KMS-11 (cell line): Measurements from ENCODE around the gene COLEC12.

Experiments used
- H2AFZ ChIP-seq: fragments of 200-600 bp; sonication (generic); 2 replicates; pipeline ENCODE4 v1.6.1; 2016; ENCODE audit warnings: antibody characterized with exemption, mixed run types, low read depth
- H3K27ac ChIP-seq: fragments of 200-600 bp; sonication (generic); 2 replicates; pipeline ENCODE4 v1.6.1; 2016; ENCODE audit warnings: mild to moderate bottlenecking, mixed run types
- H3K27me3 ChIP-seq: fragments of 200-600 bp; sonication (generic); 2 replicates; pipeline ENCODE4 v1.6.1; 2017; ENCODE audit warnings: mild to moderate bottlenecking, low read depth, mixed run types, moderate library complexity; ENCODE audit not compliant: insufficient read depth
- H3K36me3 ChIP-seq: fragments of 200-600 bp; sonication (generic); 2 replicates; pipeline ENCODE4 v1.6.1; 2017; ENCODE audit warnings: mild to moderate bottlenecking, mixed run types; ENCODE audit not compliant: insufficient read depth
- H3K4me1 ChIP-seq: fragments of 200-600 bp; sonication (generic); 2 replicates; pipeline ENCODE4 v1.6.1; 2016; ENCODE audit warnings: mild to moderate bottlenecking, low read depth, mixed run types; ENCODE audit not compliant: poor library complexity, severe bottlenecking
- H3K4me2 ChIP-seq: fragments of 200-600 bp; sonication (generic); 2 replicates; pipeline ENCODE4 v1.7.0; 2016; ENCODE audit warnings: mild to moderate bottlenecking, mixed run types
- H3K4me3 ChIP-seq: fragments of 200-600 bp; sonication (generic); IDR thresholded peaks from 2 replicates; pipeline ENCODE4 v1.6.1; 2017; ENCODE audit warnings: low read depth, low read length, mixed read lengths; ENCODE audit not compliant: insufficient read depth
- H3K79me2 ChIP-seq: fragments of 200-600 bp; sonication (generic); 2 replicates; pipeline ENCODE4 v1.6.1; 2016; ENCODE audit warnings: low read depth, mixed run types; ENCODE audit not compliant: insufficient read depth
- H3K9ac ChIP-seq: fragments of 200-600 bp; sonication (generic); 2 replicates; pipeline ENCODE4 v1.6.1; 2016; ENCODE audit warnings: mild to moderate bottlenecking, mixed run types
- H4K20me1 ChIP-seq: fragments of 200-600 bp; sonication (generic); 2 replicates; pipeline ENCODE4 v1.6.1; 2016; ENCODE audit warnings: mild to moderate bottlenecking, mixed run types; ENCODE audit not compliant: insufficient read depth
- TF ChIP-seq, protein P1 (sequence below): fragments of 200-600 bp; sonication (generic); conservative IDR thresholded peaks from 2 replicates; pipeline ENCODE4 v1.6.1; 2017; ENCODE audit warnings: low read depth, mild to moderate bottlenecking, antibody characterized with exemption, low read length, moderate library complexity, mixed read lengths

Gene COLEC12

DNA sequence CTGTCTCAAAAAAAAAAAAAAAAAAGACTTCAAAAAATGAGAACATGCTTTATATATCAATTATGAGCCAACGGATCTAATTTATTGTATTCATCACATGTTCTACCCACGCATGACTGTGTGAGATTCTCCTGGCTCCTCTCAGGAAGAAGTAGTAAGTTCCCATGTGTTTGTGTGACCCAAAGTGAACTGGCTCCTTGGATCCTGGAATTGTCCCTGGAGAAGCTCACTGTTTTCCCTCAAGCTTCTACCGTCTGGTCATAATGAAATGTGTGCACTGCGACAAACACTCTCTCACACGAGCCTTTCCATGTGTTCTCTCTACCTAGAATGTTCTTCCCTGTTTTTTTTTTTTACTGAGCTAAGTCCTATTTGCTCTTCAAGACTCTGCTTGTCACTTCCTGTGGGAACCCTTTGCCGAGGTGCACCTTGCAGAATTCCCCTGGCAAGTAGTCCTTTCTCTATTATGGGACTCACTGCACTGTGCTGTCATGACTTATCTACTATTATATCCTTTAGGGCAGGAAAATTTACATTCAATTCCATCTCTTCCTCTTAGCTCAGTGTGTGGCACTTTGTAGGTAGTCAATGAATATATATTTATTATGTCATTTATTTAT lies 149.4 kb downstream of the COLEC12 start:
- Histone ChIP-seq H3K27me3 (no peaks in the 10 kb centered on the region), H3K4me2 (no peak overlapping the region), H3K36me3 (no peaks in the 10 kb centered on the region), H3K27ac (no peak overlapping the region), H4K20me1 (no peaks in the 10 kb centered on the region), H3K4me1 (no peaks in the 10 kb centered on the region), H2AFZ (no peak overlapping the region), H3K9ac (no peak overlapping the region), H3K79me2 (no peaks in the 10 kb centered on the region), H3K4me3 (no peak overlapping the region)
- TF ChIP-seq, protein P1, sequence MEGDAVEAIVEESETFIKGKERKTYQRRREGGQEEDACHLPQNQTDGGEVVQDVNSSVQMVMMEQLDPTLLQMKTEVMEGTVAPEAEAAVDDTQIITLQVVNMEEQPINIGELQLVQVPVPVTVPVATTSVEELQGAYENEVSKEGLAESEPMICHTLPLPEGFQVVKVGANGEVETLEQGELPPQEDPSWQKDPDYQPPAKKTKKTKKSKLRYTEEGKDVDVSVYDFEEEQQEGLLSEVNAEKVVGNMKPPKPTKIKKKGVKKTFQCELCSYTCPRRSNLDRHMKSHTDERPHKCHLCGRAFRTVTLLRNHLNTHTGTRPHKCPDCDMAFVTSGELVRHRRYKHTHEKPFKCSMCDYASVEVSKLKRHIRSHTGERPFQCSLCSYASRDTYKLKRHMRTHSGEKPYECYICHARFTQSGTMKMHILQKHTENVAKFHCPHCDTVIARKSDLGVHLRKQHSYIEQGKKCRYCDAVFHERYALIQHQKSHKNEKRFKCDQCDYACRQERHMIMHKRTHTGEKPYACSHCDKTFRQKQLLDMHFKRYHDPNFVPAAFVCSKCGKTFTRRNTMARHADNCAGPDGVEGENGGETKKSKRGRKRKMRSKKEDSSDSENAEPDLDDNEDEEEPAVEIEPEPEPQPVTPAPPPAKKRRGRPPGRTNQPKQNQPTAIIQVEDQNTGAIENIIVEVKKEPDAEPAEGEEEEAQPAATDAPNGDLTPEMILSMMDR, result no peak

DNA sequence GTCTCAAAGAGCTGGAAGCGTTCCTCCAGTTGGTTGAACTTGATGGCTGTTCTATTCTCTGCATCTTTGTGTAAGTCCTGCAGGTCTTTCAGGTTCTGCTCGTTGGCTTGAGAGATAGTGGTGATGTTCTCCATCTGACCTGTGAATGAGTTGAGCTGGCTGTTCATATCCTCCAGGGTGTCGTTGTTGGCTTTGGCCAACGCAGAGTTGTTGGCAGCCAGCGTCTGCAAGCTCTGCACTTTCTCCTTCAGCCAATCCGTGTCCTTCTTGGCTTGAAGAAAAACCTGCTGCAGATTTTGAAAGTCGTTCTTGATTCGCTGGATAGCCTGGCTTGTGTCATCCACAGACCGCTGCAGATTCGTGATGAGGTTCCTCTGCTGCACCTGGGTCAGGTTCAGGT lies 153.9 kb downstream of the COLEC12 start:
- no peaks in the 10 kb centered on the region for H3K4me1 ChIP-seq
- no peaks in the 10 kb centered on the region for H3K79me2 ChIP-seq
- TF ChIP-seq, protein P1, result no peak
- H3K4me3 ChIP-seq, result no peak overlapping the region
- H3K4me2 ChIP-seq, result no peak overlapping the region
- no peaks in the 10 kb centered on the region for H4K20me1 ChIP-seq
- no peak overlapping the region for H3K9ac ChIP-seq
- no peaks in the 10 kb centered on the region for H3K27me3 ChIP-seq
- H3K36me3 ChIP-seq, result no peaks in the 10 kb centered on the region
- H2AFZ ChIP-seq, result no peak overlapping the region
- no peak overlapping the region for H3K27ac ChIP-seq

DNA sequence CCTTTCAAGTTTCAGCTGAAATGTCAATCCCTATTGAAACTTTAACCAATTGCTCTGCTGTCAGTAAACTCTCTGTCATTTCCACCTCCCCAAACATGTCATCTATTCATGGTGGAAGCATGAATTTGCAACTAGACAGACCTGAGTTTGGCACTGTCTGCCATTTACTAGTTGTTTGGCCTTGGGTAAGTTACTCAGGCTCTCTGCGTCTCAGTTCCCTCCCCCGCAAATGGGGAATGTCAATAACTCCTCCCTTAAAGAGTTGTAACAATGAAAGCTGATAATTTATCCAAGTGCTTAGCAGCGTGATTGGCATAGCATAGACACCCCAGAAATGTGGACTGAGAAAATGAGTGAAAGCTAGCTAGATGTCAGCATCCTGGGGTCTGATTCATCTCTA lies 159.4 kb downstream of the COLEC12 start:
- TF ChIP-seq, protein P1, result no peak
- Histone ChIP-seq H3K4me3 (no peak overlapping the region), H3K36me3 (no peaks in the 10 kb centered on the region), H3K9ac (no peak overlapping the region), H3K4me2 (no peak overlapping the region), H3K27ac (no peak overlapping the region), H3K27me3 (no peaks in the 10 kb centered on the region), H3K4me1 (no peaks in the 10 kb centered on the region), H4K20me1 (no peaks in the 10 kb centered on the region), H2AFZ (no peak overlapping the region), H3K79me2 (no peaks in the 10 kb centered on the region)

DNA sequence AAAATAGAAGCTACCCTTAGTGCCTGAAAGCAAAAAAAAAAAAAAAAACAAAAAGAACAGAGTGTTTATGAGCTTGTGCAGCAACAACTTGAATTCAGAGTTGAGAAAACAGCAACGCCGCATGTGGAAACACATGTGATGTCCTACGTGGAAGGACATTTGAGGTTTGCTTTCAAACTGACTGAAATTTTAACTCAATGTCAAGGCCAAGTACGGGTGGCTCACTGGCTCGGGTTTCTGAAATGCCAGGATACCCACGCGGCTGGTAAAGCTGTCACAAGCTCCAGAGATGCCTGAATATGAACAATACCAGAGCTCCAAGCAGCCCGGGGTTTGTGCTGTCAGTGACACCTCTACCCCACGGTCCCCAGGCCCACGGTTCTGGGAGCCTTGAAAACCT lies 160.5 kb downstream of the COLEC12 start:
- Histone ChIP-seq H3K27ac (no peak overlapping the region), H3K79me2 (no peaks in the 10 kb centered on the region), H4K20me1 (no peaks in the 10 kb centered on the region), H3K4me1 (no peaks in the 10 kb centered on the region), H3K4me3 (no peak overlapping the region), H3K4me2 (no peak overlapping the region), H3K36me3 (no peaks in the 10 kb centered on the region), H3K27me3 (no peaks in the 10 kb centered on the region), H3K9ac (no peak overlapping the region), H2AFZ (no peak overlapping the region)
- TF ChIP-seq, protein P1, result no peak
